ENCODE results near the gene FBXL7. TPM values are rescaled to one million over a fixed set of nuclear protein-coding genes. Genes with fewer than 3 reads are reported as not detected.

The FBXL7 gene
- total and polyA plus RNA-seq, 12 donors: 8.7 to 33.4 (median 23.5) TPM

DNA sequence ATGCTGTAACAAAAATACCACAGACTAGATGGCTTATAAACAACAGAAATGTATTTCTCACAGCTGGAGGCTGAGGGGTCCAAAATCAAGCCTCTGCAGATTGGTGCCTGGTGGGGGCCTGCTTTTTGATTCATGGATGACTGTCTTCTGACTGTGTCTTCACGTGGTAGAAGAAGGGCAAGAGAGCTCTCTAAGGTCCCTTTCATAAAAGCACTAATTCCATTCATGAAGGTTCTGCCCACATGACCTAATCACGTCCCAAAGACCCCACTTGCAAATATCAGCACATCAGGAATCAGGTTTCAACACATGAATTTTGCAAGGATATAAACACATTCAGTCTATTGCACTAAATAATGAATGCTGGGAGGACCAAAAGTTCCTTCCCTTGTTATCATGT is 401.2 kb downstream of the FBXL7 start:
- ATAC-seq: no peak
- Histone ChIP-seq H3K9me3 (no peaks in the 10 kb centered on the region), H3K27me3 (no peaks in the 10 kb centered on the region), H3K36me3 (no peaks in the 10 kb centered on the region), H3K4me3 (no peak overlapping the region), H3K4me1 (peaks cover 0 to 61% (median 11%) of the 10 kb centered on the region in 9 donors), H3K27ac (no peak overlapping the region)
- TF ChIP-seq, protein P1, sequence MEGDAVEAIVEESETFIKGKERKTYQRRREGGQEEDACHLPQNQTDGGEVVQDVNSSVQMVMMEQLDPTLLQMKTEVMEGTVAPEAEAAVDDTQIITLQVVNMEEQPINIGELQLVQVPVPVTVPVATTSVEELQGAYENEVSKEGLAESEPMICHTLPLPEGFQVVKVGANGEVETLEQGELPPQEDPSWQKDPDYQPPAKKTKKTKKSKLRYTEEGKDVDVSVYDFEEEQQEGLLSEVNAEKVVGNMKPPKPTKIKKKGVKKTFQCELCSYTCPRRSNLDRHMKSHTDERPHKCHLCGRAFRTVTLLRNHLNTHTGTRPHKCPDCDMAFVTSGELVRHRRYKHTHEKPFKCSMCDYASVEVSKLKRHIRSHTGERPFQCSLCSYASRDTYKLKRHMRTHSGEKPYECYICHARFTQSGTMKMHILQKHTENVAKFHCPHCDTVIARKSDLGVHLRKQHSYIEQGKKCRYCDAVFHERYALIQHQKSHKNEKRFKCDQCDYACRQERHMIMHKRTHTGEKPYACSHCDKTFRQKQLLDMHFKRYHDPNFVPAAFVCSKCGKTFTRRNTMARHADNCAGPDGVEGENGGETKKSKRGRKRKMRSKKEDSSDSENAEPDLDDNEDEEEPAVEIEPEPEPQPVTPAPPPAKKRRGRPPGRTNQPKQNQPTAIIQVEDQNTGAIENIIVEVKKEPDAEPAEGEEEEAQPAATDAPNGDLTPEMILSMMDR (IDR thresholded peaks at IDR 0.05): no peak
- intact Hi-C loops (cut with DNase I): no loop called here
- 68 to 73% methylated on average over 2 of the region's 2 CpGs for WGBS, 2 donors
- no peak for DNase-seq

DNA sequence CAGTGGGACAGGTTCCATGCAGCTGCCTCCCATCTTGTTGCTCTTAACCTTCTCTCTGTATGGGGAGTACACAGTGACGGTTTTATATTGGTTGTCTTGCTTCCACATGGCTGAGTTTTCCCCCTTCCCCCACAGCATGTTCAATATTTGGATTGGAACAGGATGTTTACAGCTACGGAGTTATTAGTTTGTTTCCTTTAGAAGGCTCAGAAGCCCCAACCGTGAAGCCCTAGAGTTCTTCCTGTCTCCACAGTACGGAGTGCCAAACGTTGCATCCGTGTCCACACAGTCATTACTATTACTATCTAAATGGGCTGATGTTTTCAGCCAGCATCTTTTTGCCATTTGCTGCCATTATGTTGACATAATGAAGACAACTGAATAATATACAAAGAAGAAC is 402.1 kb downstream of the FBXL7 start:
- WGBS, 2 donors: 41 to 49% methylated on average over 6 of the region's 6 CpGs
- TF ChIP-seq, protein P1 (IDR thresholded peaks at IDR 0.05): no peak
- no peak overlapping the region for H3K4me3 ChIP-seq
- peaks cover 0 to 62% (median 11%) of the 10 kb centered on the region in 9 donors for H3K4me1 ChIP-seq
- ATAC-seq (peak in 4 of 8 donors; percentile 45 to 75 (median 54)), DNase-seq (no peak)
- H3K27me3 ChIP-seq: no peaks in the 10 kb centered on the region
- intact Hi-C loops (cut with DNase I): no loop called here
- peak overlapping the region in 3 of 10 donors; percentile 20 to 36 (median 34) for H3K27ac ChIP-seq
- no peaks in the 10 kb centered on the region for H3K36me3 ChIP-seq
- H3K9me3 ChIP-seq: no peaks in the 10 kb centered on the region

DNA sequence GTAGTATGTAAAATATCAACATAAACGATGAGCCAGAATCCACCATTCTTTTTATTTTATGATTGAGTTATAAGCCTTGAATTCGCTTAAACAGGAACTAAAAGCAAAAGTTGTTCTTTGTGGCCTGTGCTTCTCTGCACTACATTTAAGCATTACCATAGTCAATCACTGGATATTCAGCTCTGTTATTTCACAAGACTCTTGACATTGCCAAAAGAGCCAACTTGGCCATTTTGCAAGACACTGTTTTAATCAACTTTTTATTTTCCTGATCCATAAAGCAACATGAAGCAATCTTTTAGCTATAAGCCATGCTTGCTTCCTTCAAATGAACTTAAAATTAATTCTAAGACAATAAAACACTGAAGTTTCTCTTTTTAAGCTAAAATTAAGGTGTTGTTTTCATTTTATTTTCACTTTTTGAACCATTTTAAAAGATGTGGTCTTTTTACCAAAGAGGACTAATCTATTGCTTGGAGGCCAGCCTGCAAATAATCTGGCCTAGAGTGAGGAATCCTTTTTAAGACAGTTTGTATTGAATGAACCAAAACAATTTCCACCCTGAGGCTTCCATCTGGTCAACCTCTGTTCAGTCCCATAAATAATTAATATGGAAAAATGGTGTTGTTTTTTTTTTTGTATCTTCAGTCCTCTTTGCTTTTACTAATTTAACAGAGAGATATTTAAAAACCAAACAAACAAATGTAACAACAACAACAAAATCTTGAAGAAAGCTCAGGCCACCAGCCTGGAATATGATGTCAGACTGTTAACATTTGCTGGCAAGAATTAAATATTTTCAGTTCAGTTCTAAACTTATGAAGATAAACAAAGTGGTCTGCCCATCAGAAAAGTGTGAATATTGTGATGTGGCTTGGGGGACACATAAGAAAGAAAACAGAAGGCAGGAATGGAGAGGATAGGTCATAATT is 405.2 kb downstream of the FBXL7 start:
- TF ChIP-seq, protein P1 (IDR thresholded peaks at IDR 0.05): no peak
- DNase-seq: no peak
- Histone ChIP-seq H3K36me3 (no peaks in the 10 kb centered on the region), H3K9me3 (no peaks in the 10 kb centered on the region), H3K4me1 (peaks cover 0 to 54% (median 11%) of the 10 kb centered on the region in 9 donors), H3K27me3 (no peaks in the 10 kb centered on the region), H3K4me3 (no peak overlapping the region), H3K27ac (peak overlapping the region in 3 of 10 donors; percentile 6 to 11 (median 8))
- intact Hi-C loops (cut with DNase I): no loop called here
- peak in 2 of 8 donors; percentile 39 to 74 for ATAC-seq
- 83 to 85% methylated on average over 2 of the region's 2 CpGs for WGBS, 2 donors

DNA sequence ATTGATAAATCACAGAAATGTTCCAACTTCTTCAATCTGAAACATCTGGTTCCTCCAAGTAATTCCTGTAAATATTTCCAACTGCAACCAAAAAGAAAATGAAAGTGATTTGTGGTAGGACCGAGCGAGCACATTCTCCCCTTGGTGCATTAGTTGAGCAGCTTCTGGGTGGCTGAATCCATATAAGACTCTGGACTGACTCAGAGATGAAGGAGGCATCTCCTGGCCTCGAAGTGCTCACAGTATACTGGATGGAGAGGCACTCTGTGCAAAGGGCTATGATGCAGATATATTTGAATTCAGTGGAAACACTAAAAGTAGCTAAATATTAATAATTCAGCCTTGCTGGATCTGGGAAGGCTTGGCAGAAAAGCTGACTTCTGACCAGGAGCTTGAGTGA is 414.7 kb downstream of the FBXL7 start:
- Histone ChIP-seq H3K36me3 (no peaks in the 10 kb centered on the region), H3K9me3 (no peaks in the 10 kb centered on the region), H3K27me3 (no peaks in the 10 kb centered on the region), H3K27ac (peak overlapping the region in 7 of 10 donors; percentile 1 to 63 (median 19)), H3K4me3 (peak overlapping the region in 8 of 10 donors; percentile 6 to 41 (median 24)), H3K4me1 (peaks cover 0 to 25% (median 11%) of the 10 kb centered on the region in 9 donors)
- ATAC-seq (peak in 7 of 8 donors; percentile 43 to 78 (median 64)), DNase-seq (no peak)
- TF ChIP-seq, protein P1 (IDR thresholded peaks at IDR 0.05): no peak
- intact Hi-C loops (cut with DNase I): no loop called here
- 55 to 69% methylated on average over 3 of the region's 3 CpGs for WGBS, 2 donors

All from heart right ventricle (tissue), 16 donors.